ENCODE data around the gene TOP2A.

TOP2A gene

GRCh38 chr17:40363111-40363827 is 54.4 kb downstream of the TOP2A start:
- no peaks in the 10 kb centered on the region for H3K9me3 ChIP-seq
- H3K36me3 ChIP-seq = no peaks in the 10 kb centered on the region
- no peak for TF ChIP-seq CTCF (IDR thresholded peaks at IDR 0.05; ENCODE audit: low read depth, low read length)
- no peaks in the 10 kb centered on the region for H3K4me1 ChIP-seq
- peak overlapping the region; percentile 48 for H3K4me3 ChIP-seq (ENCODE audit: low read depth, low read length)
- peak; percentile 41 for DNase-seq
- H3K27me3 ChIP-seq = no peaks in the 10 kb centered on the region

GRCh38 chr17:40362696-40363110 is 55.0 kb downstream of the TOP2A start:
- Histone ChIP-seq H3K9me3 (no peaks in the 10 kb centered on the region), H3K4me3 (ENCODE audit: low read depth, low read length) (peak overlapping the region; percentile 48), H3K27me3 (no peaks in the 10 kb centered on the region), H3K36me3 (no peaks in the 10 kb centered on the region), H3K4me1 (no peaks in the 10 kb centered on the region)
- peak; percentile 71 for TF ChIP-seq CTCF (IDR thresholded peaks at IDR 0.05; ENCODE audit: low read depth, low read length)
- DNase-seq = peak; percentile 88

- peak overlapping the region; percentile 48 for H3K4me3 ChIP-seq (ENCODE audit: low read depth, low read length)
- H3K27me3 ChIP-seq = no peaks in the 10 kb centered on the region
- H3K4me1 ChIP-seq = no peaks in the 10 kb centered on the region
- no peaks in the 10 kb centered on the region for H3K9me3 ChIP-seq
- TF ChIP-seq CTCF (IDR thresholded peaks at IDR 0.05; ENCODE audit: low read depth, low read length) = no peak
- no peaks in the 10 kb centered on the region for H3K36me3 ChIP-seq
- no peak for DNase-seq
These were observed 55.6 kb downstream of the TOP2A start for GRCh38 chr17:40361925-40362695.

- DNase-seq = no peak
- Histone ChIP-seq H3K4me1 (peaks cover under 1% of the 10 kb centered on the region), H3K27me3 (no peaks in the 10 kb centered on the region), H3K9me3 (no peaks in the 10 kb centered on the region), H3K36me3 (peaks cover 2% of the 10 kb centered on the region), H3K4me3 (ENCODE audit: low read depth, low read length) (no peak overlapping the region)
- no peak for TF ChIP-seq CTCF (IDR thresholded peaks at IDR 0.05; ENCODE audit: low read depth, low read length)
These were observed 56.4 kb downstream of the TOP2A start for GRCh38 chr17:40361063-40361924.

GRCh38 chr17:40360091-40360490 is 57.6 kb downstream of the TOP2A start:
- H3K27me3 ChIP-seq = no peaks in the 10 kb centered on the region
- no peak for TF ChIP-seq CTCF (IDR thresholded peaks at IDR 0.05; ENCODE audit: low read depth, low read length)

More at GRCh38 chr17:40360091-40360490, 57.6 kb downstream of the TOP2A start:
- peaks cover 13% of the 10 kb centered on the region for H3K4me1 ChIP-seq
- no peaks in the 10 kb centered on the region for H3K9me3 ChIP-seq
- peaks cover 13% of the 10 kb centered on the region for H3K36me3 ChIP-seq
- H3K4me3 ChIP-seq (ENCODE audit: low read depth, low read length) = no peak overlapping the region
- no peak for DNase-seq
